Medulla oblongata (tissue), 1 donor: ENCODE measurements around the gene SMAD3.
"Not testable (repeated sequence)": the region's sequence is repeated elsewhere in the genome, so short reads cannot be mapped to it uniquely, and the experiment has no call there.

Experiments used
- DNase-seq: peaks from one replicate; pipeline ENCODE4 v3.0.0-alpha.2; 2015; ENCODE audit errors: extremely low spot score

Gene SMAD3

DNA sequence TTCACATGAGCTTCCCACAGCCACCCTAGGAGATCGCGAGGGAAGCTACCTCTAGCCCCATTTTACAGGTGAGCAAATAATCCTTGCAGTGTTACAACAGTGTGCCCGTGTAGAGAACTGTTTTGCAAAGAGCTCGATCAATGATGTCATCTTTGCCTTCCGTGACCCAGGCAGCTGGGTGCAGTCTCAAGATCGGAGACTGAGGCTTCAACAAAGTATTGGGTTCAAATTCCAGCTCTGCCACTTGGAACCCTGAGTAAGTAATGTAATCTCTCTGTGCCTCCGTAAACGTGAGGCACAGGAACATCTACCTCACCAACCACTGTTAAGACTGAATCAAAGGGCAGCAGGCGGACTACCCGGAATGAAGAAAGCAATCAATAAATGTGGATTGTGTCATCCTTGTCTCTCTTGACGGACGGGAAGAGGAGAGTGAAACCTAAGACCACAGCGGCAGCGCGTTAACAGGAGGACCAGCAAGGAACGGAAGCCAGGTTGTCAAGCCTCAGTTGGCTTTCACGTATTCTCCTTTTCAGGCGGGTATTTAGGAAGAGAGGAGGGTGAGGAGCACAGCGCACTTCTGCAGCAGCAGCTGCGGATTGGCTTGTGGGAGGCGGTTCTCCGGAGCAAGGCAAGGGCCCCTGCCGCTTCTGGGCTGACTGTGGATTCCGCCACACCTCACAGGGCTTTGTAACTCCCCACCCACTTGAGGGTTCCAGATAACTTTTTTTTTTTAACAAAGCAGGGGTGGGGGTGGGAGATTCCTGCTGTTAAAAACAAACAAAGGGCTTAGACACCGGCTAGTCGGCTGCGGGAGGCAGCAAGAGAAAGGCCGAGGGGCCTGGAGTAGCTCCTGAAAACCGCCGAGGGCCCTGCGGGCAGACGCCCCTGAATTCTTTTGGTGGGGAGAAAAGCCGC, 1.5 kb upstream of the SMAD3 start:
- DNase-seq: no peak

GRCh38 chr15:67064607-67065530, 533 bp upstream of the SMAD3 start:
- DNase-seq: peak; percentile 38

DNA sequence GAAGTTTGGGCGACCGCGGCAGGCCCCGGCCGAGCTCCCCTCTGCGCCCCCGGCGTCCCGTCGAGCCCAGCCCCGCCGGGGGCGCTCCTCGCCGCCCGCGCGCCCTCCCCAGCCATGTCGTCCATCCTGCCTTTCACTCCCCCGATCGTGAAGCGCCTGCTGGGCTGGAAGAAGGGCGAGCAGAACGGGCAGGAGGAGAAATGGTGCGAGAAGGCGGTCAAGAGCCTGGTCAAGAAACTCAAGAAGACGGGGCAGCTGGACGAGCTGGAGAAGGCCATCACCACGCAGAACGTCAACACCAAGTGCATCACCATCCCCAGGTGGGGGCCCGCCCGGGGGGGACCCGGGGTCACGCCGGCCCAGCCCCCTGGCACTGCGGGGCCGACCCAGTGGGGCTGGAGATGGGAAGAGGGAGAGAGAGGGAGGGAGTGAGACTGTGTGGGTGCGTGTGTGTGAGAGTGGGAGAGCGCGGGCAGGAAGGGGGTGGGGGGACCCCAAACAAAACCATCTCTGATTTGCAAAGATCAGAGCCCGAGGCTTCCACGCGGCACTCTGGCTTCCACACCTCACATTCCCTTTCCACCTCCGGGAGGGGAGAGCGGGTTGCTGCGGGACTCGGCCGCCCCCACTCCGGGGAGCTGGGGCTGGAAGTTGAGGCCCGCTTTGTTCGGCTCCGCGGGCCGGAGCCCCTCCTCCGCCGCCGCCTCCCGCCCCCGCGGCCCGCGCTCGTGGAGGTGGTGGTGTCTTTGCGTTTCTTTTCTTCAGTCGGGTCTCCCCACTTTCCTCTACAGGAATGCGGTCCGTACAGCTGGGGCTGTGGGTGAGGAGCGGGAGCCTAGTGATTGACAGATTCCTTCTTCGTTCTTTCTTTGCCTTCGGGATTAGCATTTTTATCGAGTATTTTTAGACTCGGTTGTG, 898 bp downstream of the SMAD3 start:
- DNase-seq: no peak

DNA sequence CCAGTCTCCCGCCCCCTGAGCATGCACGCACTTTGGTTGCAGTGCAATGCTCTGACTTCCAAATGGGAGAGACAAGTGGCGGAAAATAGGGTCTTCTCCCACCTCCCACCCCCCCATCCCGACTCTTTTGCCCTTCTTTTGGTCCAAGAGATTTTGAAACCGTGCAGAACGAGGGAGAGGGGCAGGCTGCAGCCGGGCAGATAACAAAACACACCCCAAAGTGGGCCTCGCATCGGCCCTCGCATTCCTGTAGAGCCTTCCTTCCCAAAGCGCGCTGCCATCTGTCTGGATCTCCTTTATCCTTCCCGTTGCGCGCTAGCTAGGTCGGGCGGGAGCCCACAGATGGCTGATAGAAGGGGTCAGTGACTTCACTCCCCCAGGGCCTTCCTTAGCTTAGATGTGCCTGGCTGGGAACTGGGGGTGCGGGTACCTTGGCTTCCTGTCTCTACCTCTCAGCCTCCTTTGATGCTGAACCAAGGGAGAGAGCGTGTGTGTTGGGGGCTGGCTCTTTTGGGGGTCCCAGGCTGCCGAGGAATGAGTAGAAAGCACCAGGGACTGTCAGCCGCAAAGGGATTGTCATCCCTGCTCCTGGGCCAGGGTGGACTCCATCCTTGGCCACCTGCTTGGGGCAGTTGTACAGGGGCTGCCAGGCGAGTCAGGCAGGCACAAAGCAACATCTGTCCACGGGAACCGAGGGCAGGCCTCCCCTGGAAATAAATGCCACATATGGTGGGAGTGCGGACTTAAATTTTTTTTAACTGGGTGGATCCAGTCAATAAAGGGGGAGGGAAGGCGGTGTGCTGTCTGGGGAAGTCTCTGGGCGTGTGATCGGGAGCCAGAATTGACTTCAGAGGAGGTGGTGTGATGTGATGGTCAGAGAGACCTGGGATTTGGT, 1.8 kb downstream of the SMAD3 start:
- no peak for DNase-seq

DNA sequence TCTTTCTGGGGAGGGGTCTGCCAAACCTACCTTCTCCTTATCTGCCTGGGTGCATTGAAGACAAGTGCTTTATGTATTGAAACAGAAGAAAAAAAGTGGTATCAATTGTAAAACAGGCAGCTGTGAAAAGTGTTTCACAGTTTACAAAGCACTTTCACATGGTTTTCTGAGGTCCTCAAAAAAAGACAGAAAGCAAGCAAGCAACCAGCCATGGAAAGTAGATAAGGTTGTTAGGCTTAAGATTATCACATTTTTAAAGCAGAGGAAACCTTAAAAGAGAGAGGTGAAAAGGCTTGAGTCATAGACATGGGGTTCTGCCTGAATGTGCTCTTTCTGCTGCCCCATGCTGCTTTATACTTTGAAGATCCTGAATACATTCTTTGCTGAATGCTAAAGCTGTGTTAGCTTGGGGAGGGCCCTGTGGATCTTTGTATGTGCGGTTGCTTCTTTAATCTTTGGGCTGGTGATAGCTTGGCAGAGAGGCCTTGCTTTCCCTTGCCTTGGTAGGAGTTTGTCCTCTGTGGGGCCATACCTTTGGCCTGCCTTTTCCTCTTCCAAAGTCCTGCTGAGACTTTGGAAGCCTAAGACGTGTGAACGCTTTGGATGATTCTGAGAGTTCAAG, 2.6 kb downstream of the SMAD3 start:
- no peak for DNase-seq

DNA sequence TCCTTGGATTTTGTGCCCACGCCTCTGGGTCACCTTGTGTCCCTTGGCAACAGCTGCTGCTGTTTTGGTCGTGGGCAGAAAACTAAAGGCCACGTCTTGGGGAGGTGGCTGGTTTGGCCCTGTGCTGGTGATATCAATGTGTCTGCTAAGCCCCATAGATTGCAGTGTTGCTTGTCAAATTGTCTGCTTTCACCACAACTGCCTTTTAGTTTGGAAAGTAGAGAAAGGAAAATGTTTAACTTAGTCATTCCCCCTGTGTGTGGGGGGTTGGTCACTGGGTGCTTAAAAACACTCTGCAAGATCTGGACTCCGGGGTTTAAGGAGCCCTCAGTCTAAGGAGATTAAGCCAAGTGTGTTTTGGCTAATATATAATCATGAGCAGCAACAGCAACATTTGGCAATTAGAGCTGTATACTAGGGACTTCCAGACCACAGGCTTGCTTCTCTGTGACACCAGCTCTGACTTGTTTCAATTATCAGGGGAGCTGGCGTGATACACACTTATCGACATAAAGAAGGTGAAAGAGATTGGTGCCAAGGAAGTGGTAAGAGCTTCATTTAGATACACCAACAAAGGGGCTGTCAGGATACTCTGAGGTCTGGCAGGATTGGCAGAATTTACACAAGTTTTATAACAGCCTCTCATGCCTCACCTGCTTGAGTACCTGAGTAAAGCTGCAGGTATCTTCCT, 3.5 kb downstream of the SMAD3 start:
- DNase-seq: no peak

DNA sequence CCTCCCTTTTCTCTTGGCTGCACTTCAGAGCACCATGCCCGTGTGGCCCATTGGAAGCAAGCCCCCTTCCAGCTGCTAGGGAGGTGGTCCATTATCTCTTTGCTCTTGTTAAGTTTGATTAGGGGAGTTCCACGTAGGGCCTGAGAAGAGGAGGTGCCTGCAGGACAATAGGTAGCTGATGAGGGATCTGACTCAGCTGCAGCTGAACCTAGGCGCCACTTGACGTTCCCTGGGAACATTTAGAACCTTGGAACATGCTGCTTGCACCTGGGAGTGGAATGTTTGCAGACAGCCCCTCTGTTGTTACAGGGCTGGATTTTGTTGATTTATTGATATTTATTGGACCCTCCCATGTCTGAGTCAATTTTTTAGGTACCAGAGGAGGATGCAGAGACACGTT, 4.7 kb downstream of the SMAD3 start:
- DNase-seq: no peak

DNA sequence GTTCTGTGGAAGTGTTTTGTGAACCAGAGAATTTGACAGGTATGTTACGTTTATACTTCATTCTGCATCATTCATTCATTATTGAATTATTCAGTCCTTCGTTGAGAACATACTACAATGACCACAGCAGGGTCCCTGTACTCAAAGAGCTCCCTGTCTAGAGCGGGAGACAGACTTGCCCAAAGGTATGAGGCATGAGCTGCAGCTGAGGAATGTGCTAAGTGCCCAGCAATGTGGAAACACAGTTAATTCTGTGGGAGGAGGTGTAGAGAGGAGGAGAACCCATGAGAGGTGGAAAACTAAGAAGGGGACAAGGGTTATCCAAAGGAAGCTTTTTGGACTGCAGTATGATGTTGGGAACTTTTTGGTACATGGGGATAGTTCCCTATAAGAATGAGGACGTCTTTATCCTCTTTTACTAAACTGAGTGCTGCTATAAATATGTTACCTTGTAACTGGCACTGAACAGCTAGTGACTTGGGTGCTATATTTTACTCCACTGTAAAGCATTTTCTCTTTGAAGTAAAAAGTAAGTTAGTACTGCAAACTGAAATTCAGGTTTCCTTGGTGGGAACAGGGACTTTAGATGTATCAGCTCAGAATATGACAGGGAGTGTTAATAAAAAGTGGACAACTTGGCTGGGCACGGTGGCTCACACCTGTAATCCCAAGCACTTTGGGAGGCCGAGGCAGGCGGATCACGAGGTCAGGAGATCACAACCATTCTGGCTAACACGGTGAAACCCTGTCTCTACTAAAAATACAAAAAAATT, 5.7 kb downstream of the SMAD3 start:
- no peak for DNase-seq

GRCh38 chr15:67072442-67072841, 7.0 kb downstream of the SMAD3 start:
- no peak for DNase-seq

GRCh38 chr15:67072958-67073357, 7.6 kb downstream of the SMAD3 start:
- no peak for DNase-seq

GRCh38 chr15:67074886-67075229, 9.5 kb downstream of the SMAD3 start:
- no peak for DNase-seq

DNA sequence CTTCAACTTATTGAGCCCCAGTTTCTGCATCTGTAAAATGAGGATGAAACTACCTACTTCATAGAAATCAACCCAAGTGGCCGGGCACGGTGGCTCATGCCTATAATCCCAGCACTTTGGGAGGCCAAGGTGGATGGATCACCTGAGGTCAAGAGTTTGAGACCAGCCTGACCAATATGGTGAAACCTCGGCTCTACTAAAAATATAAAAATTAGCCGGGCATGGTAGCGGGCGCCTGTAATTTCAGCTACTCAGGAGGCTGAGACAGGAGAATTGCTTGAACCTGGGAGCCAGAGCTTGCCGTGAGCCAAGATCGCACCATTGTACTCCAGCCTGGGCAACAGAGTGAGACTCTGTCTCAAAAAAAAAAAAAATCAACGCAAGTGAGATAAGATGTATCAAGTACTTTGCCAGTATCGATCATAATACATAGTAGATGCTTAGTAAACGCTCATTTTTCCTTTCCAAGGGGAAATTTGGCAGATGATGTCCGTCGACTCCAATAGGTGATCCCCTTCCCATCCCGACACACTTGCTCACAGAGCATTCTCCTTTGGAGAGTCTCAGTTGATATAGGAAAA, 10.2 kb downstream of the SMAD3 start:
- not testable (repeated sequence) for DNase-seq

- DNase-seq: no peak
These were observed 10.9 kb downstream of the SMAD3 start for GRCh38 chr15:67076147-67076843.

DNA sequence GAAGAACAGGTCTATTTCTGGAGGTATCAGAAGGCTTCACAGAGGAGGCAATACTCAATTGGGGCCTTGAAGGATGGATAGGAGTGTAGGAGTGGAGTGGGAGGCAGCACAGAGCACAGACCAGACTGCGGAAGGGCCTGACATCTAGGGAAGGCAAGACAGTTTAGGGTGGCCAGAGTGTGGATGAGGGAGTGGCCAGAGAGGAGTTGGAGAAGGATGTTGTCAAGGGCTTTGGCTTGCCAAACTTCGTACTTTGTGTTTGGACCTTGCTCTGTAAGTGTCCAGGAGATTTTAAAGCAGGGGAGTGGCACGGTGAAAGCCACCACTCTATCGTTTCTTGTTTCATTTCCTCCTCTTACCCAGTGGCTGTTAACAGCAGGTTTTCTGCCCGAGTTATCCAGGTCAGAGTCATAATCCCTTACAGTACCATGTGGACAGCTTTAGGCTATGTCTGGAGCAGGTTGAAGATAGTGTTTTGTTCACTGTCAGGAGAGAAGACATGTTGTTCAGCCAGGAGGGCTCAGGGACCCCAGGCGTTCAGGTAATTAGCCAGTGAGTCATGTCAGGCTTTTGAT, 12.3 kb downstream of the SMAD3 start:
- no peak for DNase-seq

- no peak for DNase-seq
These were observed 14.0 kb downstream of the SMAD3 start for GRCh38 chr15:67079361-67079760.

- DNase-seq: no peak
These were observed 14.9 kb downstream of the SMAD3 start for GRCh38 chr15:67080118-67080899.
